GM18861 (cell line): ENCODE measurements around the gene ALPK1.

Source experiments
- ATAC-seq: cut with Tn5 transposase; IDR thresholded peaks from one replicate; pipeline ENCODE4 v1.9.1; 2021; ENCODE audit not compliant: unreplicated experiment

ALPK1 gene

GRCh38 chr4:112327965-112328733 lies 31.0 kb downstream of the ALPK1 start:
- peak; percentile 79 for ATAC-seq

GRCh38 chr4:112328734-112329130 lies 31.6 kb downstream of the ALPK1 start:
- no peak for ATAC-seq

- no peak for ATAC-seq
Observed at GRCh38 chr4:112329672-112330375, 32.7 kb downstream of the ALPK1 start.

DNA sequence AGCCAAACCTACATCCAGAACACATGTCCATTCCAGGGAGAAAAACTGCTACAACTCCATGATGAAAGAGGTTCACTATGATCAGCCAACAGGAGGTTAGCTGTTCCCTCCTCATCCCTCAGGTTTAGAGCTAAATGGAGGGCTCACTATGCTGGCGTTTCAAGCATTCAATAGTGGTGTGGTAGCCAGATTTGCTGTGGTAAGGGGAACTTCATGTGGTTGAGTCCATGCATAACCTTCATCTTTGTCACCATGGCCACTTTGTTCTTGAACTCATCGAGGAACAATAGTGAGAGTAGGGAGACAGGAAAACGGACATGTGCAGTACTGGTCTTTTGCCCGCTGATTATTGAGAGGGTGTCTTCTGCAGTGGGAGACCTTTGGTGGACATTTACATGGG lies 33.8 kb downstream of the ALPK1 start:
- ATAC-seq: no peak

GRCh38 chr4:112332398-112332797 lies 35.2 kb downstream of the ALPK1 start:
- ATAC-seq: no peak

DNA sequence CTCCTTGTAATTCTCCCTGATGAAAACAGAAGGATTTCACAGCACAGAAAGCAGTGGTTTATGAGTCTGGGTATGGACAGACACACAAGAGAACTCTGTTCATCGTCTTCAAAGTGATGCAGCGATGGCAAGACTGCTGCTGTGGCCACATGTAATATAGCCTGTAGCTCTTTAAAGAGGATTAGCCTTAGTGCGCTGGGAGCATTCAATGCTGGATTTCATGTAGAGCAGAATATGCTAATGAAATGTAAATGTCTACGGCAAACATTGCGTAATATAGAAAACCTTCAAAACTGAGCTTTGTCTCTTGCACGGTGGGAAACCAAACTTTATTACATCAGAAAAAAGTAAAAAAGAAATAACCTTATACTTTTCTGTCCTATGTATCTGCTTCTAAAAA lies 42.9 kb downstream of the ALPK1 start:
- no peak for ATAC-seq

DNA sequence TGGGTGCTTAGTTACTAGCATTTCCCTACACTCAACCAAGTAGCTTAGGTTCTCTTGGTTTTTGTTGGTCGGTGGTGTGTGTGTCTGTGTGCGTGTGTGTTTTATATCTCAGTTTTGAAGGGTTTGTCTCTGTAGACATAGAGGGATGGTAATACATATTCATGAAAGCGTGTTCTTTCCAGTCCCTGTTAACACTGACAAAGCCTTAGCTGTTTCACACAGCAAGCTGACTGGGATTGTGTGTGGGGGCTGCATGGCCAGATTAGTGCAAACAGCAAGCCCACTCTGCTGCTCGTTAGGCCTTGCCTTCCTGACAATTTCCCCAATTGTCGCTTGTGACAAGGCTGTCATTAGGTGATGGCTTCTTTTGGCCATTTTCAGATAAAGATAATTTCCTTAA lies 43.9 kb downstream of the ALPK1 start:
- no peak for ATAC-seq

GRCh38 chr4:112343330-112344080 lies 46.3 kb downstream of the ALPK1 start:
- ATAC-seq: no peak

GRCh38 chr4:112348488-112349158 lies 51.5 kb downstream of the ALPK1 start:
- no peak for ATAC-seq

DNA sequence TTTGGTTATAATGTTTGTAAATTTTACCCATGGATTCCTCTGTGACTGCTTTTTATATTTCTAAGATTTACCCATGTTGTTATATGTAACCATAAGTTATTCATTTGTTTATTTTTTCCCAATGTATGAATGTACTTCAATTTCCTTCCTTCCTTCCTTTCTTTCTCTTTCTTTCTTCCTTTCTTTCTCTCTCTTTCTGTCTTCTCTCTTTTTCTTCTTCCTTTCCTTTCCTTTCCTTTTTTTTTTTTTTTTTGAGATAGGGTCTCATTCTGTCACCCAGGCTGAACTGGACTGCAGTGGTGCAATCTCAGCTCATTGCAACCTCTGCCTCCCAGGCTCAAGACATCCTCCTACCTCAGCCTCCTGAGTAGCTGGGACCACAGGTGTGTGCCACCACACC lies 55.6 kb downstream of the ALPK1 start:
- ATAC-seq: no peak

GRCh38 chr4:112355662-112356061 lies 58.5 kb downstream of the ALPK1 start:
- no peak for ATAC-seq

GRCh38 chr4:112357453-112357852 lies 60.3 kb downstream of the ALPK1 start:
- ATAC-seq: no peak

DNA sequence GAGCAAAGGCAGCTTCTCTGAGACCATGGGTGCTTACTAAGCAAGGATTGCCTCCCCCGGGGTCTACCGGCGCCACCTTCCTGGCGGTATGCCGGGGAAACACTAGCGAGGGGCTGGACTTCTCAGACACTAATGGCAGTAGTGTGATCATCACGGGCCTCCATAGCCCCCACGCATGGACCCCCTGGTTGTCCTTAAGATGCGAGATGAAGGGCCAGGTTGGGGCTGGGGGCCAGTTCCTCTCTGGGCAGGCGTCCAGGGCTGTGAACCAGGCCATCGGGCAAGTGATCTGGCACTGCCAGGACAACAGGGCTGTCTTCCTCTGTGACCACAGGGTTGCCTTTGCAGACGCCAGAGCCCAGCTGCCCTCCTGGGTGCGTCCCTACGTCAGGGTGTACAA lies 60.7 kb downstream of the ALPK1 start:
- ATAC-seq: no peak

GRCh38 chr4:112358415-112358814 lies 61.2 kb downstream of the ALPK1 start:
- no peak for ATAC-seq

- no peak for ATAC-seq
Observed at GRCh38 chr4:112358952-112359749, 62.0 kb downstream of the ALPK1 start.

- ATAC-seq: peak; percentile 92
Observed at GRCh38 chr4:112361181-112361791, 64.1 kb downstream of the ALPK1 start.

DNA sequence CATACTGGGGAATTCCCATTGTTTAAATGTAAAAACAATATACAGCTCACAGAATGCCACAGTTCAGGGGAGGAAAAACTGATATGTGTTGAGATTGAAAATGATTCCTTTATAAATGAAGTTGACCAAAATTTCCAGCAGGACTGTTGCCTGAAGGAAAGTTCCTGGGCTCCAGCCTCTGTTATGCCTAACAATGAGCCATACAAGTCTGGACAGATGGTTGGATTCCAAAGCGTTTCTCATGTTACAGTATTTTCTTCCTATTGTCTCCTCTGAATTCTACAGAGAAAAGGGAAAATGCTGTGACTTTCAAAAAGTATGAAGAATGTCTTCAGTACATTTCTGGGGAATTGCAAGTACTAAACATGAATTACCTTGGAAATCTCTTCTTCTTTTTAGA lies 73.3 kb downstream of the ALPK1 start:
- no peak for ATAC-seq

GRCh38 chr4:112371361-112371760 lies 74.2 kb downstream of the ALPK1 start:
- ATAC-seq: no peak

GRCh38 chr4:112374850-112375249 lies 77.7 kb downstream of the ALPK1 start:
- no peak for ATAC-seq

DNA sequence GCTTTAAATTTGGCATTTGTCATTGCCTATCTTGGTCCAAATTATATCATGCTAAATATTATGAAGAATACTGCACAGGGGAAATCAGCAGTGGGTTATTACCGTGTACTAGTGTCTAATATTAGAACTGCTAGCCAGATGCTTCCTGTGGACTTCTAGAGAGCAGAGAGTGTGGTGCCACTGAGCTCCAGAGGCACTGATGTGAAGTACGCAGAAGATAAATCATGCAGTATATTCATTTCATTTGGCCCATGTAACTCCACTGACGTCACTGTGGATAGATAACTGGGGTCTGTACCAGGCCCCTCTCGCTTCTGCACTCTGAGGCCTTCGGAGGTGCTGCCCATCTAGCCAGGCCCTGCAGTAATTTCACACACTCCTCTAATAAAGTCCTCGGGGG lies 80.0 kb downstream of the ALPK1 start:
- ATAC-seq: no peak
